CD14-positive monocyte (primary cell): ENCODE data around the gene SMC3. TPM values are rescaled to one million over a fixed set of nuclear protein-coding genes. Genes with fewer than 3 reads are reported as not detected.

Experiments used
- DNase-seq, 3 donors: peaks; one replicate each; pipeline ENCODE4 v3.0.0-alpha.2; 2011 to 2022
- H2AFZ ChIP-seq: 2 replicates; pipeline ENCODE4 v1.6.0; 2012; ENCODE audit warnings: mild to moderate bottlenecking, low read depth, low read length, inconsistent platforms; ENCODE audit not compliant: insufficient read depth, poor library complexity, severe bottlenecking
- H3K27ac ChIP-seq, 2 donors: 1 replicate in 1 of 2; 2 replicates in 1 of 2; pipeline ENCODE4 v1.5.1; 2012 to 2013; ENCODE audit warnings: low read length in 2 of 2, control low read depth in 1 of 2, inconsistent platforms in 1 of 2, low read depth in 1 of 2, mild to moderate bottlenecking in 1 of 2
- H3K27me3 ChIP-seq, 2 donors: one replicate each; pipeline versions ENCODE4 v1.6.0 to v1.6.1; 2011 to 2013; ENCODE audit warnings: low read length in 2 of 2; ENCODE audit not compliant: control insufficient read depth in 2 of 2, insufficient read depth in 2 of 2
- H3K36me3 ChIP-seq, 2 donors: replicated peaks in 1 of 2; 1 replicate in 1 of 2; 2 replicates in 1 of 2; pipeline versions ENCODE4 v1.5.1 to v1.6.1; 2012 to 2013; ENCODE audit warnings: low read length in 2 of 2, control low read depth in 1 of 2, inconsistent platforms in 1 of 2, mild to moderate bottlenecking in 1 of 2; ENCODE audit not compliant: insufficient read depth in 2 of 2, control insufficient read depth in 1 of 2
- H3K4me1 ChIP-seq, 2 donors: 1 replicate in 1 of 2; 2 replicates in 1 of 2; pipeline versions ENCODE4 v1.5.1 to v1.6.1; 2012 to 2013; ENCODE audit warnings: low read length in 2 of 2, control low read depth in 1 of 2, inconsistent platforms in 1 of 2, mild to moderate bottlenecking in 1 of 2, moderate library complexity in 1 of 2; ENCODE audit not compliant: insufficient read depth in 2 of 2, control insufficient read depth in 1 of 2
- H3K4me2 ChIP-seq: replicated peaks from 2 replicates; pipeline ENCODE3; 2012; ENCODE audit warnings: low read length, moderate library complexity, mild to moderate bottlenecking; ENCODE audit not compliant: poor library complexity, severe bottlenecking; ENCODE audit errors: extremely low read depth
- H3K4me3 ChIP-seq, 3 experiments: fragments of 200-600 bp in 1 of 3; sonication (generic) in 1 of 3; replicated peaks in 1 of 3; 1 replicate in 2 of 3; 2 replicates in 1 of 3; pipeline ENCODE4 v1.5.1; 2011 to 2013; ENCODE audit warnings: low read length in 3 of 3, mild to moderate bottlenecking in 3 of 3, control low read depth in 2 of 3, low read depth in 2 of 3, inconsistent platforms in 1 of 3, moderate library complexity in 1 of 3
- H3K79me2 ChIP-seq: 2 replicates; pipeline ENCODE4 v1.6.0; 2012; ENCODE audit warnings: mild to moderate bottlenecking, control low read depth, inconsistent platforms, low read length, moderate library complexity; ENCODE audit not compliant: insufficient read depth
- H3K9ac ChIP-seq: 2 replicates; pipeline ENCODE4 v1.6.0; 2017; ENCODE audit warnings: low read length, mild to moderate bottlenecking; ENCODE audit not compliant: insufficient read depth, poor library complexity, severe bottlenecking
- H3K9me3 ChIP-seq, 2 donors: replicated peaks in 1 of 2; 1 replicate in 1 of 2; 2 replicates in 1 of 2; pipeline versions ENCODE4 v1.5.1 to v1.6.1; 2012 to 2013; ENCODE audit warnings: low read length in 2 of 2, control low read depth in 1 of 2; ENCODE audit not compliant: control insufficient read depth in 1 of 2, insufficient read depth in 1 of 2
- H4K20me1 ChIP-seq: 2 replicates; pipeline ENCODE4 v1.6.0; 2012; ENCODE audit warnings: mild to moderate bottlenecking, low read length, control low read depth, moderate library complexity; ENCODE audit not compliant: insufficient read depth
- H3K27ac Mint-ChIP-seq, 7 donors: one replicate each; pipeline ENCODE4 v1.8.0; 2020; ENCODE audit warnings: mild to moderate bottlenecking in 7 of 7, mixed read lengths in 7 of 7, moderate library complexity in 6 of 7, inconsistent platforms in 2 of 7
- H3K27me3 Mint-ChIP-seq, 3 donors: one replicate each; pipeline ENCODE4 v1.8.0; 2021 to 2022; ENCODE audit warnings: low read depth in 3 of 3, mild to moderate bottlenecking in 3 of 3, mixed read lengths in 3 of 3, moderate library complexity in 3 of 3, inconsistent platforms in 1 of 3
- H3K36me3 Mint-ChIP-seq, 2 donors: one replicate each; pipeline ENCODE4 v1.8.0; 2020; ENCODE audit warnings: mixed read lengths in 2 of 2, inconsistent platforms in 1 of 2, mild to moderate bottlenecking in 1 of 2
- H3K4me1 Mint-ChIP-seq: one replicate; pipeline ENCODE4 v1.8.0; 2020; ENCODE audit warnings: mild to moderate bottlenecking, mixed read lengths
- H3K4me3 Mint-ChIP-seq, 2 donors: one replicate each; pipeline ENCODE4 v1.8.0; 2020; ENCODE audit warnings: mild to moderate bottlenecking in 2 of 2, mixed read lengths in 2 of 2, moderate library complexity in 1 of 2
- H3K9me3 Mint-ChIP-seq, 7 donors: one replicate each; pipeline ENCODE4 v1.8.0; 2020 to 2022; ENCODE audit warnings: mixed read lengths in 7 of 7, mild to moderate bottlenecking in 6 of 7, moderate library complexity in 6 of 7, inconsistent platforms in 2 of 7
- WGBS: methylation state at CpG from one replicate; pipeline ENCODE4 v1.1.5; 2013; ENCODE audit warnings: missing lambda C conversion rate; ENCODE audit not compliant: insufficient coverage; 5-methylcytosine and 5-hydroxymethylcytosine counted together
- intact Hi-C, 2 donors: fragments of 100-400 bp; cut with micrococcal nuclease; formaldehyde crosslinking; loops; one replicate each; pipeline versions ENCODE4 v1.15.0 to v1.15.1; 2023
- polyA plus RNA-seq, 3 donors: library from polyadenylated mRNA; depleted of rRNA in 1 of 3; unstranded in 2 of 3; stranded (reverse) in 1 of 3; fragments of 300-500 nt in 2 of 3; fragments of >200 nt in 1 of 3; fragmentation: Illumina TruSeq in 2 of 3; gene quantifications; 1 replicate in 2 of 3; 2 replicates in 1 of 3; pipeline ENCODE4 v1.2.3, GENCODE V29; 2012 to 2021
- TF ChIP-seq, protein P1 (sequence below): fragments of 200-600 bp; IDR thresholded peaks from one replicate; pipeline ENCODE4 v1.8.0; 2022; ENCODE audit warnings: antibody characterized with exemption, mild to moderate bottlenecking

The SMC3 gene
- polyA plus RNA-seq, 3 donors = 5.0 to 33.9 (median 21.1) TPM

DNA sequence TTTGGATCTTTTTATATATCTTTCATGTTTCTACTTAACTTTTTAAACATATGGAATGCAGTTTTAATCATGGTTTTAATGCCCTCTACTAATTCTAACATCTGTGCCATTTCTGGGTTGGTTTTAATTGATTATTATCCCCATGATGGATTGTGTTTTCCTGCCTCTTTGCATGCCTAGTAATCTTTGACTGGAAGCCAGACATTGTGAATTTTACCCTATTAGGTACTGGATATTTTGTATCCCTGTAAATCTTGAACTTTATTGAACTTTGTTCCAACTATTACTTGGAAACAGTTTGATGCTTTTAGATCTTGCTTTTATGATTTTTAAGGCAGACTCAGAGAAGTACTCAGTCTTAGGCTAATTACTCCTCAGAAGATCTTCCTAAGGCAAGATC is 60.7 kb downstream of the SMC3 start:
- H3K4me1 ChIP-seq = no peaks in the 10 kb centered on the region
- no peaks in the 10 kb centered on the region for H3K36me3 ChIP-seq
- H2AFZ ChIP-seq = no peak overlapping the region
- no peak overlapping the region for H3K27ac ChIP-seq
- Mint-ChIP-seq H3K4me1 (no peaks in the 10 kb centered on the region), H3K4me3 (no peak overlapping the region), H3K27ac (no peak overlapping the region), H3K27me3 (peaks cover 0 to 6% (median 2%) of the 10 kb centered on the region in 3 donors), H3K9me3 (peaks cover 0 to 2% (median 0%) of the 10 kb centered on the region in 7 donors), H3K36me3 (no peaks in the 10 kb centered on the region)
- intact Hi-C loops = no loop called here
- TF ChIP-seq, protein P1, sequence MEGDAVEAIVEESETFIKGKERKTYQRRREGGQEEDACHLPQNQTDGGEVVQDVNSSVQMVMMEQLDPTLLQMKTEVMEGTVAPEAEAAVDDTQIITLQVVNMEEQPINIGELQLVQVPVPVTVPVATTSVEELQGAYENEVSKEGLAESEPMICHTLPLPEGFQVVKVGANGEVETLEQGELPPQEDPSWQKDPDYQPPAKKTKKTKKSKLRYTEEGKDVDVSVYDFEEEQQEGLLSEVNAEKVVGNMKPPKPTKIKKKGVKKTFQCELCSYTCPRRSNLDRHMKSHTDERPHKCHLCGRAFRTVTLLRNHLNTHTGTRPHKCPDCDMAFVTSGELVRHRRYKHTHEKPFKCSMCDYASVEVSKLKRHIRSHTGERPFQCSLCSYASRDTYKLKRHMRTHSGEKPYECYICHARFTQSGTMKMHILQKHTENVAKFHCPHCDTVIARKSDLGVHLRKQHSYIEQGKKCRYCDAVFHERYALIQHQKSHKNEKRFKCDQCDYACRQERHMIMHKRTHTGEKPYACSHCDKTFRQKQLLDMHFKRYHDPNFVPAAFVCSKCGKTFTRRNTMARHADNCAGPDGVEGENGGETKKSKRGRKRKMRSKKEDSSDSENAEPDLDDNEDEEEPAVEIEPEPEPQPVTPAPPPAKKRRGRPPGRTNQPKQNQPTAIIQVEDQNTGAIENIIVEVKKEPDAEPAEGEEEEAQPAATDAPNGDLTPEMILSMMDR = no peak
- no peak overlapping the region for H3K4me3 ChIP-seq
- no peaks in the 10 kb centered on the region for H3K9me3 ChIP-seq
- DNase-seq = no peak
- no peaks in the 10 kb centered on the region for H4K20me1 ChIP-seq
- no peak overlapping the region for H3K9ac ChIP-seq
- no peak overlapping the region for H3K4me2 ChIP-seq
- H3K79me2 ChIP-seq = no peaks in the 10 kb centered on the region
- no peaks in the 10 kb centered on the region for H3K27me3 ChIP-seq

- no peak for DNase-seq
- Mint-ChIP-seq H3K36me3 (no peaks in the 10 kb centered on the region), H3K27me3 (peaks cover 0 to 4% (median 2%) of the 10 kb centered on the region in 3 donors), H3K4me1 (no peaks in the 10 kb centered on the region), H3K9me3 (peaks cover 0 to 2% (median 0%) of the 10 kb centered on the region in 7 donors), H3K4me3 (no peak overlapping the region), H3K27ac (no peak overlapping the region)
- intact Hi-C loops = no loop called here
- Histone ChIP-seq H2AFZ (no peak overlapping the region), H3K27ac (no peak overlapping the region), H3K9me3 (no peaks in the 10 kb centered on the region), H4K20me1 (no peaks in the 10 kb centered on the region), H3K4me1 (no peaks in the 10 kb centered on the region), H3K9ac (no peak overlapping the region), H3K36me3 (no peaks in the 10 kb centered on the region), H3K27me3 (no peaks in the 10 kb centered on the region), H3K79me2 (no peaks in the 10 kb centered on the region), H3K4me3 (no peak overlapping the region), H3K4me2 (no peak overlapping the region)
- 67% methylated on average over 1 of the region's 3 CpGs for WGBS
- TF ChIP-seq, protein P1 = no peak
Measured at GRCh38 chr10:110629680-110630191, 62.2 kb downstream of the SMC3 start.
